Measurements from ENCODE around the gene NR2F2. TPM values are rescaled to one million over a fixed set of nuclear protein-coding genes. Genes with fewer than 3 reads are reported as not detected.

Gene NR2F2
- total RNA-seq, 5 donors from 2014 or later (not counting 1 experiment from before 2014, with no cell fraction given) = 0.32 to 0.53 (median 0.38) TPM; not detected in 2

DNA sequence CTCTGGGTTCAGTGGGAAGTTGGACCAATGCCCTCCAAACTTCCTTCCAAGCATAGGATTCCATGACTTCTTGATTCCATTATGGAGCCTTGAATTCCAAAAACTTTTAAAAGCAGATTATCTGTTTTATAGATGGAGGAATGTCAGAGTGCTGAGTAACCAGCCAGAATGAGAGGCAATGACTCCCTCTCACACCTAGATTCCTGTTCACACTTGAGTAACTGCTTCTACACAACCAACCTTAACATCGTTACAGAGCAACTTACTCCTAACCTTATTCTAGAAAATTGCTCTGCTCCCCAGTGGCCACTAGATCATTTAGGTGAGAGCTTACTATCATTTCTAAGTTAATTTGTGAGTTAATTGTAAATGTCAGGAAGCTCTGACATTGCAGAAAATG is 24.2 kb upstream of the NR2F2 start:
- DNase-seq = no peak
- Histone ChIP-seq H3K4me3 (ENCODE audit: control insufficient read depth in 1 of 2, extremely low read depth in 1 of 2, low read length in 1 of 2) (no peak overlapping the region), H3K36me3 (ENCODE audit: control insufficient read depth in 2 of 2, extremely low read depth in 1 of 2, insufficient read depth in 1 of 2, low read length in 1 of 2) (no peaks in the 10 kb centered on the region), H3K27me3 (replicated peaks in 1 of 2; ENCODE audit: control insufficient read depth in 2 of 2, extremely low read depth in 1 of 2, insufficient read depth in 2 of 2, low read length in 1 of 2) (no peaks in the 10 kb centered on the region), H3K27ac (ENCODE audit: low read length) (no peak overlapping the region), H3K4me1 (ENCODE audit: control insufficient read depth in 1 of 2, extremely low read depth in 1 of 2, insufficient read depth in 2 of 2, low read length in 2 of 2) (no peaks in the 10 kb centered on the region), H3K9me3 (no peaks in the 10 kb centered on the region)
- no peaks in the 10 kb centered on the region for H3K4me1 Mint-ChIP-seq
- no peaks in the 10 kb centered on the region for H3K36me3 Mint-ChIP-seq
- H3K27ac Mint-ChIP-seq = no peak overlapping the region
- ChIA-PET POLR2A (no interaction called here), CTCF (no interaction called here)
- ATAC-seq (replicated peaks in 1 of 4) = no peak
- peaks cover 0 to 4% (median 0%) of the 10 kb centered on the region in 3 donors for H3K9me3 Mint-ChIP-seq
- WGBS (ENCODE audit: insufficient coverage) = no CpG with 5 or more reads among the region's 1 CpG
- H3K4me3 Mint-ChIP-seq = no peak overlapping the region
- H3K27me3 Mint-ChIP-seq = peaks cover 6 to 12% of the 10 kb centered on the region in 2 donors

- peaks cover 6 to 17% of the 10 kb centered on the region in 2 donors for H3K27me3 Mint-ChIP-seq
- no peak overlapping the region for H3K27ac ChIP-seq (ENCODE audit: low read length)
- no CpG with 5 or more reads among the region's 5 CpGs for WGBS (ENCODE audit: insufficient coverage)
Measured at GRCh38 chr15:96307856-96308394, 22.6 kb upstream of the NR2F2 start.

DNA sequence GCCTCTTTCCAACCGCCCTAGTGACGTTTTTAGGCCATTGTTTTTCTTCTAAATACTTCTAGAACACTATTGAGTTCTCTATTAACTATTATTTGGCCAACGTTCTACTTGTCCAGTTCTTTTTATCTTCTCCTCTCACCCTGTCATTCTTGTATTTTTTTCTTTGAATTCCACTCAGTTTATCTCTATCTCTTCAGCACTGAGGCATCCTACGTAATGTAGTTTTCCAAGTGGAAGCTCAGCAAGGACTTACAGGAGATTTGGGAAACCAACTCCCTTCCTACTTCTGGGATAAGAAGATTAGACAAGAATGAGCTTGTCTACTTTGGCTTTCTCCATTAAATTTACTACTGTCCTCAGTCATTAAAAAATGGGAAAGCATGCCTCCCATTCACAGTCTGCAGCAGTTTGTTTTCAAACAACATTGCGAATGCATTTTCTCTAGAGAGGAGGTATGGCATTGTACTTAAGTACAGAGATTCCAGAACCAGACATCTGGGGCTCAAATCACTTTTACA is 21.3 kb upstream of the NR2F2 start:
- Histone ChIP-seq H3K4me1 (ENCODE audit: control insufficient read depth in 1 of 2, extremely low read depth in 1 of 2, insufficient read depth in 2 of 2, low read length in 2 of 2) (no peaks in the 10 kb centered on the region), H3K27me3 (replicated peaks in 1 of 2; ENCODE audit: control insufficient read depth in 2 of 2, extremely low read depth in 1 of 2, insufficient read depth in 2 of 2, low read length in 1 of 2) (peaks cover 0 to 3% of the 10 kb centered on the region in 2 experiments), H3K9me3 (no peaks in the 10 kb centered on the region), H3K36me3 (ENCODE audit: control insufficient read depth in 2 of 2, extremely low read depth in 1 of 2, insufficient read depth in 1 of 2, low read length in 1 of 2) (no peaks in the 10 kb centered on the region), H3K27ac (ENCODE audit: low read length) (no peak overlapping the region), H3K4me3 (ENCODE audit: control insufficient read depth in 1 of 2, extremely low read depth in 1 of 2, low read length in 1 of 2) (no peak overlapping the region)
- Mint-ChIP-seq H3K27ac (no peak overlapping the region), H3K4me1 (no peaks in the 10 kb centered on the region), H3K27me3 (peaks cover 10 to 21% of the 10 kb centered on the region in 2 donors), H3K4me3 (no peak overlapping the region), H3K36me3 (no peaks in the 10 kb centered on the region), H3K9me3 (peaks cover 0 to 4% (median 0%) of the 10 kb centered on the region in 3 donors)
- no peak for DNase-seq
- POLR2A ChIA-PET = no interaction called here
- ATAC-seq (replicated peaks in 1 of 4) = no peak
- 0% methylated on average over 1 of the region's 5 CpGs for WGBS (ENCODE audit: insufficient coverage)
- CTCF ChIA-PET = no interaction called here

More at GRCh38 chr15:96307856-96308394, 22.6 kb upstream of the NR2F2 start:
- Histone ChIP-seq H3K36me3 (ENCODE audit: control insufficient read depth in 2 of 2, extremely low read depth in 1 of 2, insufficient read depth in 1 of 2, low read length in 1 of 2) (no peaks in the 10 kb centered on the region), H3K4me1 (ENCODE audit: control insufficient read depth in 1 of 2, extremely low read depth in 1 of 2, insufficient read depth in 2 of 2, low read length in 2 of 2) (no peaks in the 10 kb centered on the region), H3K27me3 (replicated peaks in 1 of 2; ENCODE audit: control insufficient read depth in 2 of 2, extremely low read depth in 1 of 2, insufficient read depth in 2 of 2, low read length in 1 of 2) (no peaks in the 10 kb centered on the region), H3K9me3 (no peaks in the 10 kb centered on the region), H3K4me3 (ENCODE audit: control insufficient read depth in 1 of 2, extremely low read depth in 1 of 2, low read length in 1 of 2) (no peak overlapping the region)
- no peak overlapping the region for H3K27ac Mint-ChIP-seq
- no peaks in the 10 kb centered on the region for H3K36me3 Mint-ChIP-seq
- POLR2A ChIA-PET = no interaction called here
- no peaks in the 10 kb centered on the region for H3K4me1 Mint-ChIP-seq
- no peak overlapping the region for H3K4me3 Mint-ChIP-seq
- ATAC-seq (replicated peaks in 1 of 4) (no peak), DNase-seq (no peak)
- H3K9me3 Mint-ChIP-seq = peaks cover 0 to 4% (median 0%) of the 10 kb centered on the region in 3 donors
- CTCF ChIA-PET = no interaction called here

GRCh38 chr15:96311256-96311955 is 19.1 kb upstream of the NR2F2 start:
- CTCF ChIA-PET = no interaction called here
- Histone ChIP-seq H3K4me1 (ENCODE audit: control insufficient read depth in 1 of 2, extremely low read depth in 1 of 2, insufficient read depth in 2 of 2, low read length in 2 of 2) (no peaks in the 10 kb centered on the region), H3K27ac (ENCODE audit: low read length) (no peak overlapping the region), H3K36me3 (ENCODE audit: control insufficient read depth in 2 of 2, extremely low read depth in 1 of 2, insufficient read depth in 1 of 2, low read length in 1 of 2) (no peaks in the 10 kb centered on the region), H3K4me3 (ENCODE audit: control insufficient read depth in 1 of 2, extremely low read depth in 1 of 2, low read length in 1 of 2) (no peak overlapping the region), H3K27me3 (replicated peaks in 1 of 2; ENCODE audit: control insufficient read depth in 2 of 2, extremely low read depth in 1 of 2, insufficient read depth in 2 of 2, low read length in 1 of 2) (peaks cover 0 to 6% of the 10 kb centered on the region in 2 experiments), H3K9me3 (no peaks in the 10 kb centered on the region)
- no peak for DNase-seq
- POLR2A ChIA-PET = no interaction called here
- H3K9me3 Mint-ChIP-seq = no peaks in the 10 kb centered on the region
- no peaks in the 10 kb centered on the region for H3K4me1 Mint-ChIP-seq
- no peak for ATAC-seq (replicated peaks in 1 of 4)
- H3K27me3 Mint-ChIP-seq = peaks cover 21 to 32% of the 10 kb centered on the region in 2 donors
- H3K27ac Mint-ChIP-seq = no peak overlapping the region
- H3K36me3 Mint-ChIP-seq = no peaks in the 10 kb centered on the region
- WGBS (ENCODE audit: insufficient coverage) = no CpG with 5 or more reads among the region's 5 CpGs
- no peak overlapping the region for H3K4me3 Mint-ChIP-seq

- ATAC-seq (replicated peaks in 1 of 4) (no peak), DNase-seq (no peak)
- H3K27me3 Mint-ChIP-seq = peaks cover 22 to 36% of the 10 kb centered on the region in 2 donors
- peaks cover 0 to 6% of the 10 kb centered on the region in 2 experiments for H3K27me3 ChIP-seq (replicated peaks in 1 of 2; ENCODE audit: control insufficient read depth in 2 of 2, extremely low read depth in 1 of 2, insufficient read depth in 2 of 2, low read length in 1 of 2)
- no peaks in the 10 kb centered on the region for H3K36me3 ChIP-seq (ENCODE audit: control insufficient read depth in 2 of 2, extremely low read depth in 1 of 2, insufficient read depth in 1 of 2, low read length in 1 of 2)
- no peak overlapping the region for H3K4me3 ChIP-seq (ENCODE audit: control insufficient read depth in 1 of 2, extremely low read depth in 1 of 2, low read length in 1 of 2)
- no peak overlapping the region for H3K4me3 Mint-ChIP-seq
- H3K27ac Mint-ChIP-seq = no peak overlapping the region
- no peaks in the 10 kb centered on the region for H3K4me1 Mint-ChIP-seq
- no peaks in the 10 kb centered on the region for H3K9me3 ChIP-seq
- no peaks in the 10 kb centered on the region for H3K4me1 ChIP-seq (ENCODE audit: control insufficient read depth in 1 of 2, extremely low read depth in 1 of 2, insufficient read depth in 2 of 2, low read length in 2 of 2)
- no peak overlapping the region for H3K27ac ChIP-seq (ENCODE audit: low read length)
- ChIA-PET CTCF (no interaction called here), POLR2A (no interaction called here)
- no peaks in the 10 kb centered on the region for H3K36me3 Mint-ChIP-seq
- no peaks in the 10 kb centered on the region for H3K9me3 Mint-ChIP-seq
- no CpG with 5 or more reads among the region's 5 CpGs for WGBS (ENCODE audit: insufficient coverage)
Measured at GRCh38 chr15:96311956-96312294, 18.6 kb upstream of the NR2F2 start.

DNA sequence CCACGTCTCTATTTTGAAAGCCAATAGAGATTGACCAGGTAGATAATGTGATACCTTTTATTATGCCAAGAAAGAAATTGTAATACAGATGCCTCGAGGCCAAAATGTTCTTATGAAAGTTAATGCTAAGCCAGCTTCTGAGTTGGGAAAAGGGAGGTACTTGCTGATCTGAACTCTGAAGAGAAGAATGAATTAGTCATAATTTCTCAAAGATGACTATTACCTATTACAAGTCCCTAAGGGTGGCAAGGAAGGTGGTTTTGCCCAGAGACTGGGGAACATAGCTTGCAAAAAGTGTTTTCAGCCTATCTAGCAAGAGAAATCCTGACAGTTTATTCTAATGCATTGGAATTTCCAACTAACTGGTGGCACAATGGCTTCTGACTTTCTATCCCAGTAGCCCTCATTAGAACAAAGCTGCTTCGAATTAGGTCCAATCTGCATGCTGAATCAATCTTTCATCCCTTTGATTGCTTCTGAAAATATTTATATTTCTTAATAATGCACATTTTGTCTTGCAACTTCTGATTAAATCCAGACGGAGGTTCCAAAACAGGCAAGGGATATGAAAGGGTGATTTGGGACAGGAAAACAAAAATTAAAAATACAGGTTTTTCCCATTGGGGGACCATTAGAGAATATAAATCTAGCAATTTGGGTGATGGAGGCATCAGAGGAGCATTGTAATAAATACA is 17.7 kb upstream of the NR2F2 start:
- Mint-ChIP-seq H3K9me3 (no peaks in the 10 kb centered on the region), H3K27ac (no peak overlapping the region), H3K27me3 (peaks cover 26 to 42% of the 10 kb centered on the region in 2 donors), H3K4me1 (no peaks in the 10 kb centered on the region), H3K36me3 (no peaks in the 10 kb centered on the region), H3K4me3 (no peak overlapping the region)
- Histone ChIP-seq H3K27ac (ENCODE audit: low read length) (no peak overlapping the region), H3K9me3 (no peaks in the 10 kb centered on the region), H3K4me1 (ENCODE audit: control insufficient read depth in 1 of 2, extremely low read depth in 1 of 2, insufficient read depth in 2 of 2, low read length in 2 of 2) (no peaks in the 10 kb centered on the region), H3K27me3 (replicated peaks in 1 of 2; ENCODE audit: control insufficient read depth in 2 of 2, extremely low read depth in 1 of 2, insufficient read depth in 2 of 2, low read length in 1 of 2) (peaks cover 3 to 6% of the 10 kb centered on the region in 2 experiments), H3K36me3 (ENCODE audit: control insufficient read depth in 2 of 2, extremely low read depth in 1 of 2, insufficient read depth in 1 of 2, low read length in 1 of 2) (no peaks in the 10 kb centered on the region), H3K4me3 (ENCODE audit: control insufficient read depth in 1 of 2, extremely low read depth in 1 of 2, low read length in 1 of 2) (no peak overlapping the region)
- 48% methylated on average over 2 of the region's 4 CpGs for WGBS (ENCODE audit: insufficient coverage)
- ATAC-seq (replicated peaks in 1 of 4) = no peak
- no peak for DNase-seq
- ChIA-PET CTCF (no interaction called here), POLR2A (no interaction called here)

All from T-cell (primary cell).